Stimulated activated CD8-positive, alpha-beta memory T cell treated with anti-CD3 and anti-CD28 coated beads, Interleukin-4, amount 100 ng/mL, for 48 hours (primary cell): ENCODE results near the gene CYTH1.
A peak's percentile ranks its signal among the peaks of the same experiment; 100 is the strongest.
"Not testable (repeated sequence)": the region's sequence is repeated elsewhere in the genome, so short reads cannot be mapped to it uniquely, and the experiment has no call there.

Source experiments
- DNase-seq: peaks from one replicate; pipeline ENCODE4 v3.0.0-alpha.2; 2020

The CYTH1 gene

GRCh38 chr17:78785011-78785662 lies 3.1 kb upstream of the CYTH1 start:
- no peak for DNase-seq

GRCh38 chr17:78784352-78784751 lies 2.3 kb upstream of the CYTH1 start:
- DNase-seq = no peak

GRCh38 chr17:78783711-78784324 lies 1.7 kb upstream of the CYTH1 start:
- no peak for DNase-seq

GRCh38 chr17:78781104-78781892 lies 775 bp downstream of the CYTH1 start:
- peak; percentile 66 for DNase-seq

GRCh38 chr17:78780335-78780734 lies 1.7 kb downstream of the CYTH1 start:
- DNase-seq = no peak

GRCh38 chr17:78779850-78780249 lies 2.2 kb downstream of the CYTH1 start:
- DNase-seq = peak; percentile 57

GRCh38 chr17:78779286-78779651 lies 2.8 kb downstream of the CYTH1 start:
- not testable (repeated sequence) for DNase-seq

- no peak for DNase-seq
Measured at GRCh38 chr17:78777881-78778280, 4.2 kb downstream of the CYTH1 start.

- peak; percentile 82 for DNase-seq
Measured at GRCh38 chr17:78774956-78775571, 7.0 kb downstream of the CYTH1 start.

- DNase-seq = no peak
Measured at GRCh38 chr17:78774453-78774852, 7.6 kb downstream of the CYTH1 start.

- no peak for DNase-seq
Measured at GRCh38 chr17:78771758-78772382, 10.2 kb downstream of the CYTH1 start.

GRCh38 chr17:78769196-78769773 lies 12.8 kb downstream of the CYTH1 start:
- DNase-seq = no peak

- DNase-seq = no peak
Measured at GRCh38 chr17:78767806-78768205, 14.3 kb downstream of the CYTH1 start.

GRCh38 chr17:78766743-78767294 lies 15.3 kb downstream of the CYTH1 start:
- peak; percentile 22 for DNase-seq

- DNase-seq = peak; percentile 18
Measured at GRCh38 chr17:78766225-78766624, 15.8 kb downstream of the CYTH1 start.

GRCh38 chr17:78765821-78766220 lies 16.3 kb downstream of the CYTH1 start:
- peak; percentile 20 for DNase-seq

GRCh38 chr17:78764871-78765270 lies 17.2 kb downstream of the CYTH1 start:
- DNase-seq = peak; percentile 21

- peak; percentile 22 for DNase-seq
Measured at GRCh38 chr17:78763561-78763960, 18.5 kb downstream of the CYTH1 start.

- no peak for DNase-seq
Measured at GRCh38 chr17:78761789-78762406, 20.2 kb downstream of the CYTH1 start.

GRCh38 chr17:78759969-78760352 lies 22.1 kb downstream of the CYTH1 start:
- no peak for DNase-seq

GRCh38 chr17:78759203-78759968 lies 22.7 kb downstream of the CYTH1 start:
- DNase-seq = peak; percentile 77
